ENCODE results near the gene PRR11. TPM values are rescaled to one million over a fixed set of nuclear protein-coding genes. Genes with fewer than 3 reads are reported as not detected.
A peak's percentile ranks its signal among the peaks of the same experiment; 100 is the strongest.

PRR11 gene
- total RNA-seq, 3 donors from 2014 or later (not counting 1 experiment from before 2014, with no cell fraction given): 2.0 to 4.0 (median 2.9) TPM

- H3K27me3 ChIP-seq (ENCODE audit: control insufficient read depth, insufficient read depth, low read length): no peaks in the 10 kb centered on the region
- intact Hi-C loops (cut with micrococcal nuclease): loop anchor here (2.0 to 5.0 kb wide), 2 partner anchors 104 to 590 kb away; partner anchors contain the start of gene SMG8
- 0% methylated on average over 5 of the region's 10 CpGs for WGBS (ENCODE audit: insufficient coverage)
- DNase-seq (no peak), ATAC-seq (no peak)
- Mint-ChIP-seq H3K36me3 (no peaks in the 10 kb centered on the region), H3K27ac (peak overlapping the region; percentile 92 to 95), H3K4me3 (peak overlapping the region; percentile 95), H3K27me3 (ENCODE audit: low read depth in 2 of 2) (no peaks in the 10 kb centered on the region), H3K9me3 (no peaks in the 10 kb centered on the region), H3K4me1 (peaks cover 24% of the 10 kb centered on the region in 2 donors)
- H3K9me3 ChIP-seq (ENCODE audit: control insufficient read depth, insufficient read depth, low read length): no peaks in the 10 kb centered on the region
- H3K4me1 ChIP-seq (ENCODE audit: control insufficient read depth, insufficient read depth, low read length): peaks cover 14% of the 10 kb centered on the region
- H3K36me3 ChIP-seq (ENCODE audit: control insufficient read depth, insufficient read depth, low read length): peaks cover 8% of the 10 kb centered on the region
- TF ChIP-seq CTCF (IDR thresholded peaks at IDR 0.05): no peak
- peak overlapping the region; percentile 99 for H3K4me3 ChIP-seq (ENCODE audit: low read length)
- peak overlapping the region; percentile 62 for H3K27ac ChIP-seq (ENCODE audit: low read length)
These were observed 48.3 kb upstream of the PRR11 start for GRCh38 chr17:59107306-59107670.

GRCh38 chr17:59108400-59109102 lies 47.0 kb upstream of the PRR11 start:
- Histone ChIP-seq H3K9me3 (ENCODE audit: control insufficient read depth, insufficient read depth, low read length) (no peaks in the 10 kb centered on the region), H3K27ac (ENCODE audit: low read length) (no peak overlapping the region), H3K4me1 (ENCODE audit: control insufficient read depth, insufficient read depth, low read length) (peaks cover 14% of the 10 kb centered on the region), H3K27me3 (ENCODE audit: control insufficient read depth, insufficient read depth, low read length) (no peaks in the 10 kb centered on the region), H3K36me3 (ENCODE audit: control insufficient read depth, insufficient read depth, low read length) (peaks cover 8% of the 10 kb centered on the region), H3K4me3 (ENCODE audit: low read length) (no peak overlapping the region)
- no peak for DNase-seq
- 100% methylated on average over 7 of the region's 7 CpGs for WGBS (ENCODE audit: insufficient coverage)
- Mint-ChIP-seq H3K27me3 (ENCODE audit: low read depth in 2 of 2) (no peaks in the 10 kb centered on the region), H3K4me3 (peak overlapping the region; percentile 13), H3K27ac (no peak overlapping the region), H3K9me3 (no peaks in the 10 kb centered on the region), H3K4me1 (peaks cover 24% of the 10 kb centered on the region in 2 donors), H3K36me3 (no peaks in the 10 kb centered on the region)
- no peak for ATAC-seq
- no peak for TF ChIP-seq CTCF (IDR thresholded peaks at IDR 0.05)
- intact Hi-C loops (cut with micrococcal nuclease): loop anchor here (5.0 kb wide), 1 partner anchor 591 kb away; no protein-coding TSS in a partner anchor

- Histone ChIP-seq H3K27ac (ENCODE audit: low read length) (no peak overlapping the region), H3K4me3 (ENCODE audit: low read length) (no peak overlapping the region), H3K4me1 (ENCODE audit: control insufficient read depth, insufficient read depth, low read length) (peaks cover 8% of the 10 kb centered on the region), H3K36me3 (ENCODE audit: control insufficient read depth, insufficient read depth, low read length) (peaks cover 8% of the 10 kb centered on the region), H3K9me3 (ENCODE audit: control insufficient read depth, insufficient read depth, low read length) (no peaks in the 10 kb centered on the region), H3K27me3 (ENCODE audit: control insufficient read depth, insufficient read depth, low read length) (no peaks in the 10 kb centered on the region)
- H3K27me3 Mint-ChIP-seq (ENCODE audit: low read depth in 2 of 2): no peaks in the 10 kb centered on the region
- no peak overlapping the region for H3K27ac Mint-ChIP-seq
- intact Hi-C loops (cut with micrococcal nuclease): no loop called here
- H3K4me1 Mint-ChIP-seq: peaks cover 14 to 15% of the 10 kb centered on the region in 2 donors
- H3K9me3 Mint-ChIP-seq: no peaks in the 10 kb centered on the region
- H3K4me3 Mint-ChIP-seq: no peak overlapping the region
- DNase-seq: no peak
- H3K36me3 Mint-ChIP-seq: no peaks in the 10 kb centered on the region
- ATAC-seq: no peak
- TF ChIP-seq CTCF (IDR thresholded peaks at IDR 0.05): no peak
These were observed 44.6 kb upstream of the PRR11 start for GRCh38 chr17:59110973-59111372.

- DNase-seq (no peak), ATAC-seq (no peak)
- H3K36me3 Mint-ChIP-seq: no peaks in the 10 kb centered on the region
- no peak overlapping the region for H3K4me3 Mint-ChIP-seq
- H3K27ac ChIP-seq (ENCODE audit: low read length): no peak overlapping the region
- WGBS (ENCODE audit: insufficient coverage): 100% methylated on average over 2 of the region's 3 CpGs
- peaks cover 8% of the 10 kb centered on the region for H3K36me3 ChIP-seq (ENCODE audit: control insufficient read depth, insufficient read depth, low read length)
- H3K9me3 Mint-ChIP-seq: no peaks in the 10 kb centered on the region
- H3K4me1 ChIP-seq (ENCODE audit: control insufficient read depth, insufficient read depth, low read length): peaks cover 6% of the 10 kb centered on the region
- peaks cover 9% of the 10 kb centered on the region in 2 donors for H3K4me1 Mint-ChIP-seq
- H3K27me3 ChIP-seq (ENCODE audit: control insufficient read depth, insufficient read depth, low read length): no peaks in the 10 kb centered on the region
- TF ChIP-seq CTCF (IDR thresholded peaks at IDR 0.05): no peak
- no peaks in the 10 kb centered on the region for H3K27me3 Mint-ChIP-seq (ENCODE audit: low read depth in 2 of 2)
- H3K9me3 ChIP-seq (ENCODE audit: control insufficient read depth, insufficient read depth, low read length): no peaks in the 10 kb centered on the region
- intact Hi-C loops (cut with micrococcal nuclease): no loop called here
- H3K27ac Mint-ChIP-seq: no peak overlapping the region
- H3K4me3 ChIP-seq (ENCODE audit: low read length): no peak overlapping the region
These were observed 44.0 kb upstream of the PRR11 start for GRCh38 chr17:59111539-59111938.

All from natural killer cell (primary cell).